ENCODE measurements around the gene MRPL40. TPM values are rescaled to one million over a fixed set of nuclear protein-coding genes. Genes with fewer than 3 reads are reported as not detected.

MRPL40 gene
- total and polyA plus RNA-seq, 4 donors, result 17.0 to 61.4 (median 32.2) TPM

DNA sequence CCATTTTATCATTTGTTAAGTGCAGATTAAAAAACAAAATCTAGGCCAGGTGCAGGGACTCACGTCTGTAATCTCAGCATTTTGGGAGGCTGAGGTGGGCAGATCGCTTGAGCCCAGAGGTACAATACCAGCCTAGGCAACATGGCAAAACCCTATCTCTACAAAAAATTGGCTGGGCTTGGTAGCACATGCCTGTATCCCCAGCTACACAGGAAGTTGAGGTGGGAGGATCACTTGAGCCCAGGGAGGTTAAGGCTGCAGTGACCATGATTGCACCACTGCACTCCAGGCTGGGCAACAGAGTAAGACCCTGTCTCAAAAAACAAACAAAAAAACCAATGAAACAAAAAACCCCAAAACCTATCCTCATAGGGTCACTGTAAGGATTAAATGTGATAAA lies 33.7 kb upstream of the MRPL40 start:
- H3K4me1 ChIP-seq (ENCODE audit: control insufficient read depth in 5 of 5, insufficient read depth in 5 of 5, low read length in 5 of 5), result no peaks in the 10 kb centered on the region

DNA sequence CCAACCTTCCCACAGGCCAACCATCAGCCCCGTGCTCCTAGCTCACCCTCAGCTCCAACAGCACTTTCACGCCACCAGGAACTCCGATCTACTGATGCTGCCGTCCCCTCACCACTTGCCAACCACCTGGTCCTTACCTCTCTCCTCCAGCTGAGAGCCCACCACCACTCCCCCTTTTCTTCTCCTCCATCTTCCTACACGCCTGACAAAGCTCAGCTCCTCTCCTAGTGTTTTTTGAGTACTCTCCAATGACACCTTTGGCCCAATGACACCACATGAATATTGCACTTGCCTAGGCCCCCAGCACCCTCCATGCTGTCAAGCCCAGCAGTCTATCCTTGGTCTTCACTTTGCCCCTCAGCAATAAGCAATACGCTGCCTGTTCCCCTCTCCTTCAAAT lies 31.5 kb upstream of the MRPL40 start:
- DNase-seq (no peak), ATAC-seq (ENCODE audit: insufficient read depth, low FRiP score) (no peak)
- no peak overlapping the region for H3K9ac ChIP-seq (ENCODE audit: insufficient read depth in 1 of 2, low read length in 2 of 2)
- TF ChIP-seq, protein P1, sequence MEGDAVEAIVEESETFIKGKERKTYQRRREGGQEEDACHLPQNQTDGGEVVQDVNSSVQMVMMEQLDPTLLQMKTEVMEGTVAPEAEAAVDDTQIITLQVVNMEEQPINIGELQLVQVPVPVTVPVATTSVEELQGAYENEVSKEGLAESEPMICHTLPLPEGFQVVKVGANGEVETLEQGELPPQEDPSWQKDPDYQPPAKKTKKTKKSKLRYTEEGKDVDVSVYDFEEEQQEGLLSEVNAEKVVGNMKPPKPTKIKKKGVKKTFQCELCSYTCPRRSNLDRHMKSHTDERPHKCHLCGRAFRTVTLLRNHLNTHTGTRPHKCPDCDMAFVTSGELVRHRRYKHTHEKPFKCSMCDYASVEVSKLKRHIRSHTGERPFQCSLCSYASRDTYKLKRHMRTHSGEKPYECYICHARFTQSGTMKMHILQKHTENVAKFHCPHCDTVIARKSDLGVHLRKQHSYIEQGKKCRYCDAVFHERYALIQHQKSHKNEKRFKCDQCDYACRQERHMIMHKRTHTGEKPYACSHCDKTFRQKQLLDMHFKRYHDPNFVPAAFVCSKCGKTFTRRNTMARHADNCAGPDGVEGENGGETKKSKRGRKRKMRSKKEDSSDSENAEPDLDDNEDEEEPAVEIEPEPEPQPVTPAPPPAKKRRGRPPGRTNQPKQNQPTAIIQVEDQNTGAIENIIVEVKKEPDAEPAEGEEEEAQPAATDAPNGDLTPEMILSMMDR (IDR thresholded peaks at IDR 0.05; ENCODE audit: control extremely low read depth, extremely low read depth), result no peak
- no peaks in the 10 kb centered on the region for H3K27me3 ChIP-seq (ENCODE audit: control insufficient read depth in 3 of 3, insufficient read depth in 3 of 3, low read length in 2 of 3)
- H3K36me3 ChIP-seq (ENCODE audit: control insufficient read depth in 4 of 4, insufficient read depth in 4 of 4, low read length in 4 of 4), result peaks cover 0 to 36% (median 14%) of the 10 kb centered on the region in 4 donors
- no peak overlapping the region for H3K27ac ChIP-seq (ENCODE audit: low read depth in 1 of 2, low read length in 1 of 2)
- no peaks in the 10 kb centered on the region for H3K9me3 ChIP-seq (ENCODE audit: control insufficient read depth in 4 of 4, insufficient read depth in 3 of 4, low read length in 3 of 4)
- H3K4me3 ChIP-seq, result no peak overlapping the region
- WGBS, 2 donors, result 94 to 97% methylated on average over 6 of the region's 6 CpGs
- no peaks in the 10 kb centered on the region for H3K4me1 ChIP-seq (ENCODE audit: control insufficient read depth in 5 of 5, insufficient read depth in 5 of 5, low read length in 5 of 5)

More for the DNA sequence above, 33.7 kb upstream of the MRPL40 start:
- no peaks in the 10 kb centered on the region for H3K27me3 ChIP-seq (ENCODE audit: control insufficient read depth in 3 of 3, insufficient read depth in 3 of 3, low read length in 2 of 3)
- H3K36me3 ChIP-seq (ENCODE audit: control insufficient read depth in 4 of 4, insufficient read depth in 4 of 4, low read length in 4 of 4), result peaks cover 7 to 44% (median 19%) of the 10 kb centered on the region in 4 donors
- ATAC-seq (ENCODE audit: insufficient read depth, low FRiP score), result no peak
- H3K9me3 ChIP-seq (ENCODE audit: control insufficient read depth in 4 of 4, insufficient read depth in 3 of 4, low read length in 3 of 4), result no peaks in the 10 kb centered on the region
- H3K4me3 ChIP-seq, result no peak overlapping the region
- no peak overlapping the region for H3K27ac ChIP-seq (ENCODE audit: low read depth in 1 of 2, low read length in 1 of 2)
- TF ChIP-seq, protein P1 (IDR thresholded peaks at IDR 0.05; ENCODE audit: control extremely low read depth, extremely low read depth), result no peak
- 94 to 95% methylated on average over 2 of the region's 2 CpGs for WGBS, 2 donors
- no peak overlapping the region for H3K9ac ChIP-seq (ENCODE audit: insufficient read depth in 1 of 2, low read length in 2 of 2)
- DNase-seq, result no peak

DNA sequence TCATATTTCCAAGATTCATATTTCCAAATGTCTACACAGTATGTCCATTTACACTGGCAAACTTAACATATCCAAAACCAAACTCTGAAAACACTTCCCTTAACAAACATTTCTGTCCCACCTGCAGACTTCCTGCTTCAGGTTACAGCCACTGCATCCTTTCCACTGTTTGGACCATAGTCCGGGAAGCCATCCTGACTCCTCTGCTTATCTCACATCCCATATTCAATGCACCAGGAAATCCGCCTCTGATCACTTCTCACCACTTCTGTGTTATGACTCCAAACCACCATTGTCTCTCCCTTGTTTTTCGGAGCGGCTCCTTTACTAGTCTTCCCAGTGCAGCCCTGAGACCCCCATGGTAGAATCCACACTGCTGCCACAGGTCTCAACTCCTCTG lies 30.9 kb upstream of the MRPL40 start:
- no peak overlapping the region for H3K9ac ChIP-seq (ENCODE audit: insufficient read depth in 1 of 2, low read length in 2 of 2)
- H3K4me3 ChIP-seq, result no peak overlapping the region
- no peak for ATAC-seq (ENCODE audit: insufficient read depth, low FRiP score)
- peaks cover 2 to 36% (median 13%) of the 10 kb centered on the region in 4 donors for H3K36me3 ChIP-seq (ENCODE audit: control insufficient read depth in 4 of 4, insufficient read depth in 4 of 4, low read length in 4 of 4)
- DNase-seq, result no peak
- peaks cover 0 to 2% (median 0%) of the 10 kb centered on the region in 5 donors for H3K4me1 ChIP-seq (ENCODE audit: control insufficient read depth in 5 of 5, insufficient read depth in 5 of 5, low read length in 5 of 5)
- no peaks in the 10 kb centered on the region for H3K27me3 ChIP-seq (ENCODE audit: control insufficient read depth in 3 of 3, insufficient read depth in 3 of 3, low read length in 2 of 3)
- no peaks in the 10 kb centered on the region for H3K9me3 ChIP-seq (ENCODE audit: control insufficient read depth in 4 of 4, insufficient read depth in 3 of 4, low read length in 3 of 4)
- TF ChIP-seq, protein P1 (IDR thresholded peaks at IDR 0.05; ENCODE audit: control extremely low read depth, extremely low read depth), result no peak
- H3K27ac ChIP-seq (ENCODE audit: low read depth in 1 of 2, low read length in 1 of 2), result no peak overlapping the region
- 95 to 96% methylated on average over 4 of the region's 4 CpGs for WGBS, 2 donors

DNA sequence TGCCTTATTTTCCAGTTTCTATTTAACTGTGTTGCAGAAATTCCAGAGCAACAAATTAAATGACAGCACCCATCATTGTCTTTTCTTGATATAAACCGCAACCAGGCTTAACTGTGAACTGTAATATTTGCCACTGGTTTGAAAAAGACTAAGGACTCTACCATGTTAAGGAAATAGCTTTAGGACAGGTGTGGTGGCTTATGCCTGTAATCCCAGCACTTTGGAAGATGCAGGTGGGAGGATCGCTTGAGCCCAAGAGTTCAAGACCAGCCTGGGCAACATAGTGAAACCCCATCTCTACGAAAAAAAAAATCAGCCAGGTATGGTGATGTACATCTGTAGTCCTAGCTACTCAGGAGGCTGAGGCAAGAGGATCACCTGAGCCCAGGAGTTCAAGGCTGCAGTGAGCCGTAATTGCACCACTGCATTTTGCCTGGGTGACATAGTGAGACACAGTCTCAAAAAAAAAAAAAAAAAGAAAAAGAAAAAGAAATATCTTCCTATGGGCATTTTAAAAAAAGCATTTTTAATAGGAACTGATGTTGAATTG lies 29.6 kb upstream of the MRPL40 start:
- DNase-seq (no peak), ATAC-seq (ENCODE audit: insufficient read depth, low FRiP score) (no peak)
- WGBS, 2 donors, result 97 to 99% methylated on average over 4 of the region's 4 CpGs
- no peak overlapping the region for H3K27ac ChIP-seq (ENCODE audit: low read depth in 1 of 2, low read length in 1 of 2)
- no peaks in the 10 kb centered on the region for H3K27me3 ChIP-seq (ENCODE audit: control insufficient read depth in 3 of 3, insufficient read depth in 3 of 3, low read length in 2 of 3)
- H3K9ac ChIP-seq (ENCODE audit: insufficient read depth in 1 of 2, low read length in 2 of 2), result no peak overlapping the region
- H3K4me1 ChIP-seq (ENCODE audit: control insufficient read depth in 5 of 5, insufficient read depth in 5 of 5, low read length in 5 of 5), result peaks cover 0 to 5% (median 0%) of the 10 kb centered on the region in 5 donors
- H3K36me3 ChIP-seq (ENCODE audit: control insufficient read depth in 4 of 4, insufficient read depth in 4 of 4, low read length in 4 of 4), result peaks cover 4 to 35% (median 11%) of the 10 kb centered on the region in 4 donors
- no peak overlapping the region for H3K4me3 ChIP-seq
- H3K9me3 ChIP-seq (ENCODE audit: control insufficient read depth in 4 of 4, insufficient read depth in 3 of 4, low read length in 3 of 4), result no peaks in the 10 kb centered on the region
- TF ChIP-seq, protein P1 (IDR thresholded peaks at IDR 0.05; ENCODE audit: control extremely low read depth, extremely low read depth), result no peak
